HCT116 (cell line): Measurements from ENCODE around the gene EEPD1. TPM values are rescaled to one million over a fixed set of nuclear protein-coding genes. Genes with fewer than 3 reads are reported as not detected.

Source experiments
- ATAC-seq: fragments of 200-7000 bp; cut with Tn5 transposase; 2 replicates; pipeline ENCODE4 v1.9.1; 2020; ENCODE audit warnings: mild to moderate bottlenecking, moderate library complexity
- BruUV-seq: library from RNA; stranded (reverse); fragments of 400-500 nt; replicated peaks from 2 replicates; lab custom pipeline; 2021; lab: Mats Ljungman, UMichigan
- CTCF ChIA-PET: fragments of 300-600 bp; sonication (Branson Sonifier 250); formaldehyde crosslinking; loops from one replicate; lab custom pipeline; 2021; ENCODE audit warnings: antibody characterized with exemption; lab: Charles Lee
- POLR2A ChIA-PET: fragments of 300-600, 350-600 bp; sonication (Branson Sonifier 250); formaldehyde crosslinking; loops from one replicate; lab custom pipeline; 2021; ENCODE audit warnings: antibody characterized with exemption; lab: Charles Lee
- RAD21 ChIA-PET, 2 experiments: fragments of 300-600 bp; sonication (Branson Sonifier 250); formaldehyde crosslinking; loops; one replicate each; lab custom pipeline; 2023; ENCODE audit warnings: low total read pairs in 2 of 2; ENCODE audit not compliant: uncharacterized antibody in 2 of 2, unreplicated experiment in 2 of 2, low non-redundant PET in 1 of 2; lab: Charles Lee
- DNase-seq: peaks from one replicate; pipeline ENCODE4 v3.0.0-alpha.2; 2010; ENCODE audit warnings: low read depth, low spot score
- H2AFZ ChIP-seq: fragments of 200-600 bp; shearing (Covaris generic), sonication (generic); 2 replicates; pipeline ENCODE4 v1.6.1; 2017; ENCODE audit warnings: low read depth, mixed run types, mixed read lengths, antibody characterized with exemption, low read length; ENCODE audit not compliant: poor library complexity, severe bottlenecking
- H3K27ac ChIP-seq: 2 replicates; pipeline ENCODE4 v1.5.1; 2012; ENCODE audit warnings: low read depth, low read length
- H3K27me3 ChIP-seq: fragments of 200-600 bp; sonication (generic); 2 replicates; pipeline ENCODE4 v1.6.1; 2016; ENCODE audit warnings: mixed run types, low read length, mixed read lengths; ENCODE audit not compliant: insufficient read depth
- H3K36me3 ChIP-seq, 2 experiments: fragments of 200-500 bp in 1 of 2; fragments of 200-600 bp in 1 of 2; sonication (Bioruptor generic) in 1 of 2; sonication (generic) in 1 of 2; 2 replicates each; pipeline versions ENCODE4 v1.5.1 to v1.6.1; 2014 to 2016; ENCODE audit warnings: low read length in 2 of 2, inconsistent platforms in 1 of 2, mixed read lengths in 1 of 2, mixed run types in 1 of 2; ENCODE audit not compliant: insufficient read depth in 2 of 2, control insufficient read depth in 1 of 2
- H3K4me1 ChIP-seq, 2 experiments: fragments of 200-600 bp in 1 of 2; sonication (generic) in 1 of 2; 2 replicates each; pipeline versions ENCODE4 v1.5.1 to v1.6.1; 2012 to 2017; ENCODE audit warnings: low read length in 2 of 2, inconsistent platforms in 1 of 2, mild to moderate bottlenecking in 1 of 2, mixed read lengths in 1 of 2, mixed run types in 1 of 2, moderate library complexity in 1 of 2; ENCODE audit not compliant: insufficient read depth in 2 of 2, control insufficient read depth in 1 of 2
- H3K4me2 ChIP-seq: fragments of 200-600 bp; sonication (generic); 2 replicates; pipeline ENCODE4 v1.6.1; 2017; ENCODE audit warnings: mixed run types, low read length, mixed read lengths
- H3K4me3 ChIP-seq, 2 experiments: fragments of 200-600 bp in 1 of 2; sonication (generic) in 1 of 2; replicated peaks in 1 of 2; 2 replicates each; pipeline ENCODE4 v1.5.1; 2011 to 2016; ENCODE audit warnings: low read length in 2 of 2, control low read depth in 1 of 2, low read depth in 1 of 2, mild to moderate bottlenecking in 1 of 2, mixed read lengths in 1 of 2, mixed run types in 1 of 2
- H3K79me2 ChIP-seq: fragments of 200-600 bp; sonication (generic); 2 replicates; pipeline ENCODE4 v1.6.1; 2017; ENCODE audit warnings: mild to moderate bottlenecking, mixed run types, low read length, moderate library complexity, mixed read lengths; ENCODE audit not compliant: insufficient read depth
- H3K9ac ChIP-seq: fragments of 200-600 bp; sonication (generic); 2 replicates; pipeline ENCODE4 v1.6.1; 2016; ENCODE audit warnings: low read length, mixed read lengths
- H3K9me2 ChIP-seq: fragments of 200-600 bp; sonication (generic), shearing (Covaris generic); 2 replicates; pipeline ENCODE4 v1.6.1; 2017; ENCODE audit warnings: mixed run types, mild to moderate bottlenecking, moderate library complexity; ENCODE audit not compliant: insufficient read depth
- H3K9me3 ChIP-seq, 2 experiments: fragments of 200-500 bp in 1 of 2; fragments of 200-600 bp in 1 of 2; sonication (Bioruptor generic) in 1 of 2; sonication (generic) in 1 of 2; 2 replicates each; pipeline ENCODE4 v1.6.1; 2014 to 2017; ENCODE audit warnings: low read length in 2 of 2, mixed read lengths in 2 of 2, inconsistent platforms in 1 of 2, low read depth in 1 of 2, mild to moderate bottlenecking in 1 of 2, mixed run types in 1 of 2, moderate library complexity in 1 of 2; ENCODE audit not compliant: control insufficient read depth in 1 of 2, insufficient read depth in 1 of 2
- H4K20me1 ChIP-seq: fragments of 200-600 bp; sonication (generic), shearing (Covaris generic); 2 replicates; pipeline ENCODE4 v1.6.1; 2017; ENCODE audit warnings: mixed run types, mild to moderate bottlenecking, moderate library complexity; ENCODE audit not compliant: insufficient read depth
- ATF3 ChIP-seq: IDR thresholded peaks from 2 replicates; pipeline ENCODE4 v1.6.1; 2012
- CBX3 ChIP-seq: IDR thresholded peaks from 2 replicates; pipeline ENCODE4 v1.6.1; 2012; ENCODE audit warnings: low read depth
- CEBPB ChIP-seq: IDR thresholded peaks from 2 replicates; pipeline ENCODE4 v1.6.1; 2012; ENCODE audit warnings: low read depth
- CTCF ChIP-seq, 3 experiments: fragments of 200-600 bp in 1 of 3; sonication (generic) in 1 of 3; IDR thresholded peaks in 2 of 3; conservative IDR thresholded peaks in 1 of 3; 2 replicates each; pipeline ENCODE4 v1.5.1; 2012 to 2017; ENCODE audit warnings: low read depth in 2 of 3, low read length in 2 of 3, antibody characterized with exemption in 1 of 3, borderline replicate concordance in 1 of 3, control low read depth in 1 of 3, mild to moderate bottlenecking in 1 of 3, mixed read lengths in 1 of 3, mixed run types in 1 of 3, moderate library complexity in 1 of 3; ENCODE audit not compliant: insufficient read depth in 1 of 3
- EGR1 ChIP-seq: IDR thresholded peaks from 2 replicates; pipeline ENCODE4 v1.6.1; 2012; ENCODE audit warnings: low read depth
- EZH2phosphoT487 ChIP-seq: fragments of 200-600 bp; IDR thresholded peaks from 2 replicates; pipeline ENCODE4 v1.6.1; 2018; ENCODE audit warnings: antibody characterized with exemption, borderline replicate concordance
- JUND ChIP-seq: IDR thresholded peaks from 2 replicates; pipeline ENCODE4 v1.6.1; 2012
- MAX ChIP-seq: IDR thresholded peaks from 2 replicates; pipeline ENCODE4 v1.6.1; 2012
- POLR2A ChIP-seq: IDR thresholded peaks from 2 replicates; pipeline ENCODE4 v1.7.0; 2011; ENCODE audit warnings: borderline replicate concordance; ENCODE audit not compliant: insufficient read depth, insufficient read length; ENCODE audit errors: extremely low read depth
- POLR2AphosphoS5 ChIP-seq: IDR thresholded peaks from 2 replicates; pipeline ENCODE4 v1.6.1; 2011; ENCODE audit warnings: mild to moderate bottlenecking, low read depth, low read length, moderate library complexity
- RAD21 ChIP-seq: IDR thresholded peaks from 2 replicates; pipeline ENCODE4 v1.6.1; 2012; ENCODE audit warnings: low read depth, mild to moderate bottlenecking
- SIN3A ChIP-seq: IDR thresholded peaks from 2 replicates; pipeline ENCODE4 v1.6.1; 2012; ENCODE audit warnings: low read depth
- SP1 ChIP-seq: IDR thresholded peaks from 2 replicates; pipeline ENCODE4 v1.6.1; 2012; ENCODE audit warnings: low read depth
- ZFX ChIP-seq: fragments of 450-650 bp; IDR thresholded peaks from 2 replicates; pipeline ENCODE4 v1.6.1; 2017
- ZNF274 ChIP-seq: fragments of 200-500 bp; sonication (Bioruptor generic); IDR thresholded peaks from 2 replicates; pipeline ENCODE4 v1.6.1; 2014; ENCODE audit warnings: mild to moderate bottlenecking, low read depth, low read length, inconsistent platforms
- intact Hi-C: fragments of 100-400 bp; cut with micrococcal nuclease; formaldehyde crosslinking; loops from 2 replicates; pipeline ENCODE4 v1.10.0; 2022
- total RNA-seq: library from RNA; stranded (reverse); gene quantifications from one replicate; pipeline ENCODE4 v1.2.1, GENCODE V29; 2021; ENCODE audit not compliant: unreplicated experiment

EEPD1 gene
- total RNA-seq, 1 experiment from 2014 or later = 4.2 TPM

GRCh38 chr7:36266190-36266589 is 113.1 kb downstream of the EEPD1 start:
- no TSS peak for BruUV-seq
- Histone ChIP-seq H3K4me3 (no peak overlapping the region), H3K36me3 (no peaks in the 10 kb centered on the region), H3K4me1 (peaks cover 0 to 4% of the 10 kb centered on the region in 2 experiments; a peak in 1 of 4 replicates), H3K9ac (no peak overlapping the region), H3K27me3 (no peaks in the 10 kb centered on the region), H3K4me2 (no peak overlapping the region), H3K9me3 (no peaks in the 10 kb centered on the region), H4K20me1 (no peaks in the 10 kb centered on the region), H3K9me2 (no peaks in the 10 kb centered on the region), H3K79me2 (no peaks in the 10 kb centered on the region), H3K27ac (no peak overlapping the region), H2AFZ (no peak overlapping the region)
- DNase-seq (no peak), ATAC-seq (no peak)
- ChIA-PET POLR2A (no interaction called here), CTCF (no interaction called here), RAD21 (no interaction called here)
- intact Hi-C loops = no loop called here
- TF ChIP-seq CTCF (IDR thresholded peaks at IDR 0.05 in 2 of 3, conservative IDR thresholded peaks at IDR 0.05 in 1 of 3; ENCODE audit: borderline replicate concordance in 1 of 3, insufficient read depth in 1 of 3, low read depth in 2 of 3, low read length in 2 of 3) (no peak), SP1 (no peak), POLR2AphosphoS5 (no peak), SIN3A (no peak), JUND (no peak), MAX (no peak), ZNF274 (no peak), EZH2phosphoT487 (no peak), CEBPB (no peak), ATF3 (no peak), RAD21 (no peak), CBX3 (no peak), ZFX (no peak), POLR2A (no peak), EGR1 (no peak)
